ENCODE data around the gene PBX4.
"Not testable (repeated sequence)": the region's sequence is repeated elsewhere in the genome, so short reads cannot be mapped to it uniquely, and the experiment has no call there.

PBX4 gene

DNA sequence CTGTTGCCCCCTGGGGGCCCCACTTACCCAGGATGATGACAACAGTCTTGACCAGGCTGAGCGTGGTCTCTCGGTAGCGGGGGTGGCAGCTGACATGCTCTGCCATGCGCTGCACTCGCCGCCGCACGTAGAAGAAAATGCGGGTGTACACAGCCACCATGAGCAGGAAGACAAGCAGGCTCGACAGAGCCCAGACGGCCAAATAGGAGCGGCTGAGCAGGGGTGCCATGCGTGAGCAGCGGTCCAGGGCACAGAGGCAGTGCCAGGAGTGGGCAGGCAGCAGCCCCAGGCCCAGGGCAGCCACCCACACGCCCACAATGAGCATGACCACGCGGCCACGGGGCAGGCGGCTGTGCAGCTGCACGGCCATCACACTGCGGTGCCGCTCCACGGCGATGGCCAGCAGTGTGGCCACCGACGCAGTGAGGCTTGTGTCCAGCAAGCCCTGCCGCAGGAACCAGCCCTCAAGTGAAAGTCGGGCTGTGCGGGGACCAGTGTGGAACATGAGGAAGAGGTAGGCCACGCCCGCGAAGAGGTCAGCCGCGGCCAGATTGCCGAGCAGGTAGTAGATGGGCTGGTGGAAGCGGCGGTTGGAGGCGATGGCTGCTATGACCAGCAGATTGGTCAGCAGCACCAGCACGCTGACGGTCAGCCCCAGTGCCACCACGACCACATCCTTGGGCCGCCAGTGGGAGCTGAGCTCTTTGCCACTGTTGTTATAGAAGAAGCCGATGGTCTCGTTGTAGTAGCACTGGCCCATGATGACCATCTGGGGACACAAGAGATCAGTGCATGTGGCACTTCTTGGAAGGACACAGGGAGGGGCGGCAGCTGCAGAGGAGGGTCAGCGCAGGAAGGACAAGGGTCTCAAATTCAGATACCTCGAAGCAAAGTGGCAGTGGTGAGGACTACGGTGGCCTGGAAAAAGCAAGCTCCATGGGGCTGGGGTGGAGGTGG, 8.3 kb upstream of the PBX4 start:
- no peak for DNase-seq

GRCh38 chr19:19624032-19624570, 5.6 kb upstream of the PBX4 start:
- DNase-seq, result no peak

GRCh38 chr19:19623383-19623782, 4.9 kb upstream of the PBX4 start:
- no peak for DNase-seq

GRCh38 chr19:19619849-19620210, 1.3 kb upstream of the PBX4 start:
- DNase-seq, result no peak

DNA sequence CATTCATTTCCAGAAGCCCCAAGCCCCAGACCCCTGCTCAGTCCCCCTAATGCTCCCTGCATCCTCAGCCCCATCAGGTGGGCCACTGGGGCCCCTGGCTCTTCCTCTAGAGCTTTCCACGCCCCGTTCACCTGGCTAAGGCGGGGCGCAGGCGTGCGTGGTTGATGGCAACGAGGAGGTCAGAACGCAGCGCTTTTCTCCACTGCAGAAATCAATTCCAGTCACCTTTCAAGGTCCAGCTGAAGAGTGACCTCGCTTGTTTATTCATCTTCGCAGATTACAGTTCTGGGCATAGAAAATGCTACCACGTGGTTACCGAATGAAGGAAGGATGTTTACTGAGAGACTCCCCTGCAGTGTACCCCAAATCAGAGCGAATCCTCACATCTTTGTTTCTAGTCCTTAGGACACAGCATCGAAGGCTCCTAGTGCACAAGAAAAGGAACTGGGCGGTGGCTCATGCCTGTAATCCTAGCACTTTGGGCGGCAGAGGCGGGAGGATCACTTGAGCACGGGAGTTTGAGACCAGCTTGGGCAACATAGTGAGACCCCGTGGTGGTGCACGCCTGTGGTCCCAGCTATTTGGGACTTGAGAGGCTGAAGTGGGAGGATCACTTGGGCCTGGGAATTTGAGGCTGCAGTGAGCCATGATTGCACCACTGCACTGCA, 828 bp upstream of the PBX4 start:
- no peak for DNase-seq

DNA sequence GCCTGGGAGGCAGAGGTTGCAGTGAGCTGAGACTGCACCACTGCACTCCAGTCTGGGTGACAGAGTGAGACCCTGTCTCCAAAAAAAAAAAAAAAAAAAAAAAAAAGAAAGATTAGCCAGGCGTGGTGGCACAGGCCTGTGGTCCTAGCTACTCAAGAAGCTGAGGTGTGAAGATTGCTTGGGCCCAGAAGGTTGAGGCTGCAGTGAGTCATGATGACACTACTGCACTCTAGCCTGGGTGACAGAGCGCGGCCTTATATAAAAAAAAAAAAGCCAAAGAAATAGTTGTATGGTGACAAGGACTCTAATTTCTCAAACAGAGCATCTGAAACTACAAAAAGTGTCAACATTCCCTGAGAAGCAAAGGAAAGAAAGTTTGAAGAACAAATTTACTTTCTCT, 3.4 kb downstream of the PBX4 start:
- DNase-seq, result no peak

GRCh38 chr19:19613506-19613905, 5.0 kb downstream of the PBX4 start:
- DNase-seq, result no peak

- no peak for DNase-seq
Observed at GRCh38 chr19:19610376-19611202, 7.9 kb downstream of the PBX4 start.

- not testable (repeated sequence) for DNase-seq
Observed at GRCh38 chr19:19606686-19607085, 11.8 kb downstream of the PBX4 start.

- DNase-seq, result peak; percentile 51 to 53
Observed at GRCh38 chr19:19606021-19606420, 12.5 kb downstream of the PBX4 start.

- DNase-seq, result no peak
Observed at GRCh38 chr19:19602713-19603324, 15.7 kb downstream of the PBX4 start.

DNA sequence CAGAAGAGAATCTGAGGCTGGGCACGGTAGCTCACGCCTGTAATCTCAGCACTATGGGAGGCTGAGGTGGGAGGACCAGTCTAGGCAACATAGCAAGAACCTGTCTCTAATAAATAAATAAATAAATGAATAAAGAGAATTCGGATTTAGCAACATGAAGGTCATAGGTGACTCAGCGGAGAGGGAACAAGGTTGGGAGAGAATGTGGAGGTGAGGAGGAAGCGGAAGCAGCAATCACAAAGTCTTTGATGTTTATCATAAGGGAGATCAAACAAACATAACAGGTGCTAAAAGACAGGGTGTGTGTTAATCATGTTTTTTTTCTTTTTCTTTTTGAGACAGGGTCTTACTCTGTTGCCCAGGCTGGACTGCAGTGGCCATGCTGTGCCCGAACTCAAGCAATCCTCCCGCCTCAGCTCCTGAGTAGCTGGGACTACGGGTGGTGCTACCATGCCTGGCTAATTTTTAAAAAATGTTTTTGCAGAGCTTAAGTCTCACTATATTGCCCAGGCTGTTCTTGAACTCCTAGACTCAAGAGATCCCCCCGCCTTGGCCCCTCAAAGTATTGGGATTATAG, 16.3 kb downstream of the PBX4 start:
- peak; percentile 29 to 34 for DNase-seq

GRCh38 chr19:19600793-19601330, 17.6 kb downstream of the PBX4 start:
- no peak for DNase-seq

DNA sequence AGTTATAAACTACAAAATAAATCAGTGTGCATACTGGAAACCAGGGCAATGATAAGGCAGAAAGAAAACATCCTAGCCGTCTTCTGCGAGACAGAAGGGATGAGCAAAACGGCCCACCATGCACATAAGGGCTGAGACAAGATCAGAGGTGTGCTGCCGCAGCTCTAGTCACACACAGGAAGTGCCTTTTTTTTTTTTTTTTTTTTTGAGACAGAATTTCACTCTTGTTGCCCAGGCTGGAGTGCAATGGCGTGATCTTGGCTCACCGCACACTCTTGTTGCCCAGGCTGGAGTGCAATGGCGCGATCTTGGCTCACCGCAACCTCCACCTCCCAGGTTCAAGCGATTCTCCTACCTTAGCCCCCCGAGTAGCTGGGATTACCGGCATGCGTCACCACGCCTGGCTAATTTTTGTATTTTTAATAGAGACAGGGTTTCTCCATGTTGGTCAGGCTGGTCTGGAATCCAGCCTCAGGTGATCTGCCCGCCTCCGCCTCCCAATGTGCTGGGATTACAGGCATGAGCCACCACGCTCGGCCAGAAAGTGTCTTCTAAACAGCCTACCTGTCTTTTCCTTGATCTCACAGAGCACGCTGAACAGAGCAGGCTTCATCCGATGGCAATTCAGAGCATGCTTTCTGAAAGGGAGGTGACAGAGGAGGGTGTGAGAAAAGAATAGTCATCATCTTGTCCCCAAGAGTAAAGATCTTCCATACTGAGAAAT, 19.6 kb downstream of the PBX4 start:
- peak; percentile 50 to 52 for DNase-seq

GRCh38 chr19:19597809-19598306, 20.6 kb downstream of the PBX4 start:
- DNase-seq, result peak; percentile 25 to 40

DNA sequence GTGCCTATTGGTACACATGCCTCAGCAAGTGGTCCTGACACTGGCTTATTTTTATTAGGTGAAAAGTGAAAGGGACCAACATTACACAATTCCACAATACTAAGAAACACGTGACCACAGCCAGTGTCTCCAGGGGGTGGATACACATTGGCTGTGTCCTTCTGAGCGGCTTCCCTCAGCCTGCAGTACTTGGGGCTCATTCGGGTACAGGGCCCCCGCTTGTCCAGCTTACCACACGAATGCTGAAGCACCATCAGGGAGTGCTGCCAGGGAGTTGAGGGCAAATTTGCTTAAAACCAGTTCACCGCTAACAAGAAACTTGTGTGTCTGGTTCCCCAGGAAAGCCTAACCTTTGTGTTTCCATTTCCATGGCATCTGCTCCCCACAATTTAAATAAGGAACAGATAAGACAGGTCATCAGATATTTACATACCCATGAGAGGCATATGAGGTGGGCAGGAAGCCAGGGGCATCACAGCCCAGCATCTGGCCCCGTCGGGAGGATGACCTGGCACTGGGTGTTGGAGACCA, 23.3 kb downstream of the PBX4 start:
- no peak for DNase-seq

GRCh38 chr19:19594381-19594780, 24.1 kb downstream of the PBX4 start:
- peak; percentile 24 to 25 for DNase-seq

DNA sequence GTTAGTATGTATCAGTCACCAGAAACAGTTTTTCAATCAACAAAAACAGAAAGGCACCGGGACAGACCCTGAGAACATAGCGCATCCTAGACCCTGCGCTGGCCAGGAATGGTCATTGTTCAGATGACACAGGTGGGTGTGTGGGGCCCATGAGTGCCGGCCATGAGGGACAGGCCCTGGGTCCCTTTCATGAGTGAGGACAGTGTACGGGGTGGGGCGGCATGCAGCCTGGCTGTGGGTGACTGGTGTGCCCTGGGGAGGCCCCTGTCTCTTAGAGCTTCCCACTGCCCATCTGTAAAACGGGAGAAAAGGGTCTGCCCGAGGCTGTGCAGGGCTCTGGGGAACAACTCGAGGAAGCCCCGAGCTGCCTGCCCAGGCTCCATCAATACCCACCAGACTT, 25.8 kb downstream of the PBX4 start:
- DNase-seq, result no peak

DNA sequence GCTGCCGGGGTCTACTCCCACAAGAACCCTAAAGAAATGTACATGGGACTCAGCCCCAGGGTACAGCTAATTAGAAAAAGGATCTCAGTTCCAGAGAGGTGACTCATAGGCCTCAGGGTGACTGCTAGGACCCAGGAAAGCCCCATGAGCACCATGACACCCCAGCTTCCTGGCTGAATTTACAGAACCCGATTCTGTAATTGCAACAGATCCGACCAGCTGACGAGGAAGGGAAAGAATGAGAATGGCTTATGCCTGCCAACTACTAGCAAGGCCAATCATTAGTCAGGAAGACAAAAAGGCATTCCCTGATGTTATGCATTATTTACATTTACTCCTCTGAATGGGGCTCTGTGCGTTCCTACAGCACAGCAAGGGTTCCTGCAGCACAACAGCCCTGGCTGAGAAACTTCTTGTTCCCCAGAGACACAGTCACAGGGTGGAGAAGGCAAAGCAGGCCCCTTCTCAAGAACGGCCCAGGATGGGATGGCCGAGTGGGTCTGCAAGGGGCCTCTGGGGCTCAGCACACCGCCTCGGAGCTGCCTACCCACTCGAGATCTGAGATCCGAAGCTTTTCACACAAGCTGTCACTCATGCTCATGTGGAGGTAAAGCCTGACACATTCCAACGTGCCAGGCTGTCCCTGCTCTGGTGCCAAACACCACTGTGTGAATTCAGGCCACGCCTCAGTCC, 27.2 kb downstream of the PBX4 start:
- DNase-seq, result peak; percentile 66 to 70

- no peak for DNase-seq
Observed at GRCh38 chr19:19588546-19588945, 29.9 kb downstream of the PBX4 start.

Measured in activated CD4-positive, alpha-beta T cell treated with anti-CD3 and anti-CD28 coated beads, Interleukin-2, amount 50 U/mL, for 4 hours (primary cell).